NCI-H2081 treated with DMSO at 0.1 percent for 48 hours (cell line): Measurements from ENCODE around the gene CLTCL1.
"Not testable (repeated sequence)": the region's sequence is repeated elsewhere in the genome, so short reads cannot be mapped to it uniquely, and the experiment has no call there.

Source experiments
- DNase-seq: peaks from one replicate; lab custom pipeline; 2025; lab: John Stamatoyannopoulos, UW

CLTCL1 gene

GRCh38 chr22:19216579-19216978, 74.9 kb downstream of the CLTCL1 start:
- DNase-seq, result no peak

DNA sequence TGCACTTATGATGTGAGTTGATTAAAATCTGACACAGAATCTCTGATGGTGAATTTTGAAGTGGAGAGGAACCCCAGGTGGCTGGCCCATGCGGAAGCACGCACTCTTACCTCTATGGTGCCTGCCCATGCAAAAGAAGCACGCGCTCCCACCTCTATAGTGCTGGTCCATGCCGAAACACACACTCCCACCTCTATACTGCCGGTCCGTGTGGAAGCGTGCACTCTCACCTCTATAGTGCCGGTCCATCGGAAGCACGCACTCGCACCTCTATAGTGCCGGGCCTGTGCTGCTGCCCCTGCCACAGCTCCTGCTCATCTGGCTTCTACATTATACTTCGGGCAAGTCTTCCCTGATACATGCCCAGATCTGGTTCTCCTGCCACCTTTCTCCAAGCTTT, 76.2 kb downstream of the CLTCL1 start:
- no peak for DNase-seq

- DNase-seq, result no peak
Observed at GRCh38 chr22:19214078-19214473, 77.4 kb downstream of the CLTCL1 start.

DNA sequence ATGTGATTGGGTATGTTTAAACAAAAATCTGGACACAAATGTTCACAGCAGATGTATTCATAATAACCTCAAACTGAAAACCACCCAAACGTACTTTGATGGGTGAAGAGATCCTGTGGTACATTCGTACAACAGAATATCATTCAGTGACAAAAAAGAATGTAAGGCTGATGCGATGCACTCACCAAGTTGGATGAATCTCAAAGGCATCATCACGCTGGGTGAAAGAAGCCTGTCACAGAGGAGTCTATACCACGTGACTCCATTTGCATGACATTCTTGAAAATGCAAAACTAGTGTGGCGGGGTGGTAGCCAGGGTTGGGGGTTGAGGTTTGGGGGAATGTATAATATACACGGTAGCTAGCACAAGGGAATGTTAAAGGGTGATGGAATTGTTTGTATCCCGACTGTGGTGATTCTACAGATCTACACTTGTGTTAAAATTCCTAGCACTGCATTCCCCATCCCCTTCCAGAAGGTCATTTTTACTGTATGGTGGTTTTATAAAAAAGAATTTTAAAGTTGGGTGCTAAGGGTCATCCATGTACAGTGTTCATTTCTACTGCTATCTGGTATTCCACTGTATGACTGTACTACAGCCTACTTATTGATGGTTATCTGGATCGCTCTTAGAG, 78.0 kb downstream of the CLTCL1 start:
- DNase-seq, result no peak

DNA sequence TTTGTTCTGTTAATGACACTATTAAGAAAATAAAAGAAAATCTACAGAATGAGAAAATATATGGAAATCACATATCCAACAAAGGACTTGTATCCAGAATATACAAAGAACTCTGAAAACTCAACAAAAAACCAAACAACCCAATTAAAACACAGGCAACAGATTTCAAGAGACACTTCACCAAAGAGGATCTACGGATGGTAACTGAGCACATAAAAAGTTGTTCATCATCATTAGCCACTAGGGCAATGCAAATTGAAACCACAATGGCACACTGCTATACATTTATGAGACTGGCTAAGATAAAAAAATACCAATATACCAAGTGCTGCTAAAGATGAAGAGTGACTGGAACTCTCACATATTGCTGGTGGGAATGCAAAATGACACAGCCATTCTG, 78.5 kb downstream of the CLTCL1 start:
- DNase-seq, result no peak

DNA sequence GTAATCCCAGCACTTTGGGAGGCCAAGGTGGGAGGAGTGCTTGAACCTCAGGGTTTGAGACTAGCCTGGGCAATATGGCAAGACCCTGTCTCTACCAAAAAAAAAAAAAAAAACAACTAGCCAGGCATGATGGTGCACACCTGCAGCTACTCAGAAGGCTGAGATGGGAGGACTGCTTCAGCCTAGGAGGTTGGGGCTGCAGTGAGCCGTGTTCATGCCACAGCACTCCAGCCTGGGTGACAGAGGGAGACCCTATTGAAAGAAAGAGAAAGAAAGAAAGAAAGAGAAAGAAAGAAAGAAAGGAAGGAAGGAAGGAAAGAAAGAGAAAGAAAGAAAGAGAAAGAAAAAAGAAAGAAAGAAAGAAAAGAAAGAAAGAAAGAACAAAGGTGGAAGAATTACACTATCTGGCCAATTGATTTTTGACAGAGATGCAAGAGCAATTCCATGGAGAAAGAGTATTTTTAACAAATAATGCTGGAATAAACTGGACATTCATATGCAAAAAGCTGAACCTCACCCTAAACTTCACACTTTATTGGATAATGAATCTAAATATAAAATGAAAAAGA, 79.1 kb downstream of the CLTCL1 start:
- DNase-seq, result no peak

DNA sequence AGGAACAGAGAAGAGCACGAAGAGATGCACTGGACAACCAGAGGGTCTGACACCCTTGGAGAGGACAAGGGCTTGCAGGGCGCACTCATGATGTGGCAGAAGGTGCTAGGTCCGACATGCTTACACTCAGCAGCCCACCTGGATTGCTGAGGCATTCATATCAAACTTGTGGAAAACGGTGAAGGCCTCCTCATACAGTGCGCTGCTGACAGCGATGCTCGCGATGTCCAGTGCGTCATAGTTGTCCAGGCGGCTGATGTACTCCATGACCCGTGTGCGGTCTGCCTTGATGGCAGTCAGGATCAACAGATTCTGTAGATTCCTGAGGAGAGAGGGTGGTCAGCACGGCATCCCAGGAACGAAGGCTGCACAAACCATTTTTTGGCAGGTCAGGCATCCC, 81.3 kb downstream of the CLTCL1 start:
- DNase-seq, result no peak

GRCh38 chr22:19208287-19208847, 83.2 kb downstream of the CLTCL1 start:
- DNase-seq, result no peak

GRCh38 chr22:19207884-19208283, 83.6 kb downstream of the CLTCL1 start:
- no peak for DNase-seq

DNA sequence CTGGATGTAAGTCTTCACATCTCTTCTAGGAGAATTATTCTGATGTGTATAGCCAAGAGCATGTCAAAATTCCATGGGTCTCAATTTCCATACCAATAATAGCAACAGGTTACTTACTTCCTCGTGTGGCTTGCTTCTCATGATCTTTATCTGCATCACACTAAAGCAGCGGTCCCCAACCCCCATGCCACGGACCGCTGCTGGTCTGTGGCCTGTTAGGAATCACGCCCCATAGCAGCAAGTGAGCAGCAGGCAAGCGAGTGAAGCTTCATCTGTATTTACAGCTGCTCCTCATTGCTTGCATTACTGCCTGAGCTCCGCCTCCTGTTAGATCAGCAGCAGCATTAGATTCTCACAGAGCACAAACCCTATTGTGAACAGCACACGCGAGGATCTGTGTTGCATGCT, 84.1 kb downstream of the CLTCL1 start:
- DNase-seq, result no peak

DNA sequence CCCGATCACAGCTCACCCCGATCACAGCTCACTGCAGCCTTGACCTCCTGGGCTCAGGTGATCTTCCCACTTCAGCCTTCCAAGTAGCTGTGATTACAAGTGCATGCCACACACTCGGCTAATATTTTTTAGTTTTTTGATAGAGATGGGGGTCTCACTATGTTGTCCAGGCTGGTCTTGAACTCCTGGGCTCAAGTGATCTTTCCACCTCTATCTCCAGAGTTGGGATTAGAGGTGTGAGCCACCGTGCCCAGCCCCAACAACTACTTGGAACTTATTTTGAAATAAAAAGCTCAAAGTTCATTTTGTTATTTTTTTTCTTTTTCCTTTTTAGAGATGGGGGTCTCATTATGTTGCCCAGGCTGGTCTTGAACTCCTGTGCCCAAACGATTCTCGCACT, 85.2 kb downstream of the CLTCL1 start:
- DNase-seq, result no peak

DNA sequence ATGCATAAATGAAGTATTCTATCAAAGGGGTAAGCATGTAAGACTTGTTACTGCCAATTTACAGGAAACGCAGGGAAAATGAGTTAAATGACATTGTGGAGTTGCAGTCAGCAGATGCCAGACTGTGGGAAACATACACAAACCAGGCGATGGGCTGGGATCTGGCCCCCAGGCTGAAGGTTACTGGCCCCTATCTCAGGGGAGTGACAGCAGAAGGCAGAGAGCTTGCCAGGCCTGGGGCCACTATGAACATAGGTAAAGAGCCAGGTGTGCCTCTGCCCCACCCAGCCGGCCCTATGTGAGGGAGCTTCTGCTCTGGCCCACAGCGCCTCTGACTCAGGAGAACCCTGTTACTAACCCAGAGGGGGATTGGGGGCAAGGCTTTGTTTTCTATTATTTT, 86.9 kb downstream of the CLTCL1 start:
- no peak for DNase-seq

- DNase-seq, result no peak
Observed at GRCh38 chr22:19203834-19204233, 87.7 kb downstream of the CLTCL1 start.

GRCh38 chr22:19202799-19203186, 88.7 kb downstream of the CLTCL1 start:
- not testable (repeated sequence) for DNase-seq

DNA sequence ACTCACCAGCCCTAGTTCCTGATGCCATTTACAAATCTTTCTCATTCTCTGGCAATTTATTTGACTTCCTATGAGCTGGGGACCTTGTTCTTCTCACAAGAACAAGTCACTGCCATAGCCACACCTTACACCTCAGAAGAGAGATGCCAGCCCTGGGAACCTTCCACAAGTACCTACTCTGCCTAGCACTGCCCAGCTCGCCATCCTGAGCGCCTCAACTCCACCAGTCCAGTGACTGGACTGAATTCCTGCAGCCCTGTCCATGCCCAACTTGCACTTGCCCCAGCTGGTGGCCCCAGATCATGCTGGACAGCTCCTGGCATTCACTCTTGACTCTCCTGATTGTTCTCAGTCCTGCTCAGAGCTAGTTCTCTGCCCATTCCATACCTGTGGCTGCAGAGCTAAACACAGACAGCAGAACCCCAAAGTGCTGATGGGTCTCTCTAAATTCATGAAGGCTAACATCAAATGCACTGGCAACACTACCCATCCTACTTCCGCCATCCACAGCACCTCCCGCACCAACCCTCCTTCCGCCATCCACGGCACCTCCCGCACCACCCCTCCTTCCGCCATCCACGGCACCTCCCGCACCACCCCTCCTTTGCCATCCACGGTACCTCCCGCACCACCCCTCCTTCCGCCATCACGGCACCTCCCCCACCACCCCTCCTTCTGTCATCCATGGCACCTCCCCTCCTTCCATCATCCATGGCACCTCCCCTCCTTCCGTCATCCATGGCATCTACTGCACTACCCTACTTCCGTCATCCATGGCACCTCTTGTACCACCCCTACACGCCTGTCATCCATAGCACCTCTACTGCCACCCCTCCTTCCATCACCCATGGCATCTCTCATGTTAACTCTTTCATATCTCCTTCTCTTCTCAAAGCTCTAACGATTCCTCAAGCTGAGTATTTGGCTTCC, 89.4 kb downstream of the CLTCL1 start:
- no peak for DNase-seq

GRCh38 chr22:19201130-19201868, 90.2 kb downstream of the CLTCL1 start:
- no peak for DNase-seq

DNA sequence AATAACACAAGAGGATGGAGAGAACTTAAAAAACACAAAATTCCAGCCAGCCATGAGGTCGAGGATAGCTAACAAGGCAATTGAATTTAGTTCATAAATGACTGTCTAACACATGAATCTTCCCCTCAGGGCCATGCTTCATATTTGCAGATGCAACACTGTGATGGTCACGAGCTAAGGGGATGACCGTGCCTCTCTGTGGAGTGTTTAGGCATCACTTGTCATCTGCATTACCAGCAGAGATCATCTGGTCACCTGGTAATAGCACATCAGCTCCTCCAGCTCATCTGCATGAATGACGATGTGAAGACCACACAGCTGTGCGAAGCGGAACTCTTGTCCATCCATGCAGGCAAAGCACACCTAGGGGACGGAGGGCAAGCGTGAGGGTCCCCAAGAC, 92.0 kb downstream of the CLTCL1 start:
- no peak for DNase-seq

- no peak for DNase-seq
Observed at GRCh38 chr22:19197997-19198865, 93.3 kb downstream of the CLTCL1 start.

DNA sequence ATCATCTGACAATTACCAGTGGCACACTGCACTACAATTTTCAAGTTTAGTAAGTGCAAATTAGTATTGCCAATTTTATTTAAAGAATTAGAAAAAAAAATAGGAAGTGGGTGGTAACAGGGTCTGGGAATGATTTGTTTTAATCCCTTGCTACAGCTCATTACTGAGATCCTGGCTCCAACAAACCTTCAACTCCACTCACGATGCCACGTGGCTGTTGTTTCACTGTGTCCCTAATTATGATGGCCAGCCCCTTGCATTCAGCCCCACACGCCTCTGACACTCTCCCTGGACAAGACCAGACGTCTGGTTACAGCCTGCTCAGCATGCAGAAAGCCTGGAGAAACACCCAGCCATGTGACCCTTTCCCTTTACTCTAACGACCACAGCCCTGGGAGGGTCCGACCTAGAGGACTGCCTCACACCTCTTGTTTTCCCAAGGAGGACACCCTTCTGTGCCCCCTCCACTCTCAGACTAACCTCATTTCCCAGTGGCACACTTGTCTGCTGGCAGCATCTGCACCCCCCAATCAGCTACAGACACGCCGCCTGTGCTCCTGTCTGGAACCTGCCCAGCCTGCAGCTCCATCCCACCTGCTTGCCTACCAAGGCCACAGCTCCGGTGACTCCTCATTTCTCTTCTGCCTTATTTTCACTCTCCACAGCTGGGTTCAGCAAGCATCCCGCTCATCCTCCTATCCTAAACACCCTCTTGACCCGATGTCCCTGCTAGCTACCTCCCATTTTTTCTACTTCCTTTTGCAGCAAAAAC, 94.5 kb downstream of the CLTCL1 start:
- DNase-seq, result no peak
